IMR-90 (cell line): ENCODE results near the gene ARSJ. TPM values are rescaled to one million over a fixed set of nuclear protein-coding genes. Genes with fewer than 3 reads are reported as not detected.
A peak's percentile ranks its signal among the peaks of the same experiment; 100 is the strongest.

ENCODE experiments used
- ATAC-seq: fragments of 200-7000 bp; cut with Tn5 transposase; 2 replicates; pipeline ENCODE4 v1.9.1; 2020; ENCODE audit warnings: low read depth, mild to moderate bottlenecking, moderate library complexity
- BruUV-seq: library from RNA; stranded (reverse); fragments of 400-500 nt; replicated peaks from 2 replicates; lab custom pipeline; 2021; lab: Mats Ljungman, UMichigan
- CTCF ChIA-PET: fragments of 300-600 bp; formaldehyde crosslinking; extraction: SDS; loops from one replicate; lab custom pipeline; 2021; ENCODE audit warnings: antibody characterized with exemption; lab: Yijun Ruan, JAX
- POLR2A ChIA-PET: fragments of 300-600 bp; sonication (Branson Sonifier 250); formaldehyde crosslinking; loops from one replicate; lab custom pipeline; 2022; ENCODE audit warnings: antibody characterized with exemption; ENCODE audit not compliant: unreplicated experiment; lab: Charles Lee
- DNase-seq: peaks from one replicate; pipeline ENCODE4 v3.0.0; 2013
- H2AFZ ChIP-seq: replicated peaks from 2 replicates; pipeline ENCODE3; 2013; ENCODE audit warnings: low read length, mild to moderate bottlenecking; ENCODE audit not compliant: poor library complexity
- H2AK5ac ChIP-seq: 2 replicates; pipeline ENCODE4 v1.6.1; 2013; ENCODE audit warnings: low read depth, low read length, inconsistent platforms
- H2AK9ac ChIP-seq: replicated peaks from 2 replicates; pipeline ENCODE3; 2013; ENCODE audit warnings: mild to moderate bottlenecking, low read depth, low read length, moderate library complexity; ENCODE audit not compliant: poor library complexity
- H2BK120ac ChIP-seq: 2 replicates; pipeline ENCODE4 v1.6.1; 2013; ENCODE audit warnings: low read depth, low read length, inconsistent platforms
- H2BK15ac ChIP-seq: 3 replicates; pipeline ENCODE4 v1.6.1; 2013; ENCODE audit warnings: low read depth, low read length, inconsistent platforms
- H2BK20ac ChIP-seq: 2 replicates; pipeline ENCODE4 v1.6.1; 2013; ENCODE audit warnings: low read depth, mild to moderate bottlenecking, inconsistent platforms, low read length, moderate library complexity
- H2BK5ac ChIP-seq: 2 replicates; pipeline ENCODE4 v1.6.1; 2013; ENCODE audit warnings: mild to moderate bottlenecking, low read depth, low read length, inconsistent platforms; ENCODE audit not compliant: poor library complexity, severe bottlenecking
- H3K14ac ChIP-seq: replicated peaks from 2 replicates; pipeline ENCODE4 v1.6.1; 2013; ENCODE audit warnings: low read depth, low read length, inconsistent platforms
- H3K18ac ChIP-seq: 2 replicates; pipeline ENCODE4 v1.6.1; 2013; ENCODE audit warnings: low read depth, low read length, control low read depth
- H3K23ac ChIP-seq: 2 replicates; pipeline ENCODE4 v1.6.1; 2013; ENCODE audit warnings: low read depth, low read length, inconsistent platforms
- H3K27ac ChIP-seq: 2 replicates; pipeline ENCODE4 v1.5.1; 2013; ENCODE audit warnings: mild to moderate bottlenecking, control low read depth, low read length; ENCODE audit not compliant: insufficient read depth
- H3K27me3 ChIP-seq: 2 replicates; pipeline ENCODE4 v1.6.1; 2013; ENCODE audit warnings: low read length; ENCODE audit not compliant: control insufficient read depth, insufficient read depth
- H3K36me3 ChIP-seq: 2 replicates; pipeline ENCODE4 v1.6.1; 2013; ENCODE audit warnings: low read length, mixed read lengths; ENCODE audit not compliant: control insufficient read depth, insufficient read depth
- H3K4ac ChIP-seq: 2 replicates; pipeline ENCODE4 v1.6.1; 2013; ENCODE audit warnings: low read depth, low read length, inconsistent platforms
- H3K4me1 ChIP-seq: 2 replicates; pipeline ENCODE4 v1.6.1; 2013; ENCODE audit warnings: low read length, mixed read lengths; ENCODE audit not compliant: control insufficient read depth, insufficient read depth
- H3K4me2 ChIP-seq: 2 replicates; pipeline ENCODE4 v1.6.1; 2013; ENCODE audit warnings: low read depth, mild to moderate bottlenecking, control low read depth, low read length, moderate library complexity
- H3K4me3 ChIP-seq: 2 replicates; pipeline ENCODE4 v1.5.1; 2013; ENCODE audit warnings: low read depth, mild to moderate bottlenecking, control low read depth, low read length, moderate library complexity; ENCODE audit not compliant: insufficient read depth
- H3K56ac ChIP-seq: 2 replicates; pipeline ENCODE4 v1.6.1; 2013; ENCODE audit warnings: low read length, inconsistent platforms; ENCODE audit not compliant: insufficient read depth; ENCODE audit errors: extremely low read depth
- H3K79me1 ChIP-seq, 2 experiments: 2 replicates each; pipeline ENCODE4 v1.6.1; 2013; ENCODE audit warnings: low read length in 2 of 2, inconsistent platforms in 1 of 2, low read depth in 1 of 2
- H3K9ac ChIP-seq: 2 replicates; pipeline ENCODE4 v1.6.1; 2013; ENCODE audit warnings: low read depth, low read length, control low read depth
- H3K9me1 ChIP-seq: 2 replicates; pipeline ENCODE4 v1.6.1; 2013; ENCODE audit warnings: low read length, inconsistent platforms; ENCODE audit not compliant: insufficient read depth
- H3K9me3 ChIP-seq: 2 replicates; pipeline ENCODE4 v1.6.1; 2013; ENCODE audit warnings: low read length; ENCODE audit not compliant: control insufficient read depth, insufficient read depth
- H4K20me1 ChIP-seq: 2 replicates; pipeline ENCODE4 v1.6.1; 2013; ENCODE audit warnings: low read length, inconsistent platforms; ENCODE audit not compliant: insufficient read depth
- H4K5ac ChIP-seq: 2 replicates; pipeline ENCODE4 v1.6.1; 2013; ENCODE audit warnings: mild to moderate bottlenecking, low read depth, low read length, control low read depth
- H4K8ac ChIP-seq, 2 experiments: 2 replicates each; pipeline ENCODE4 v1.6.1; 2013; ENCODE audit warnings: low read depth in 2 of 2, low read length in 2 of 2, control low read depth in 1 of 2, inconsistent platforms in 1 of 2
- H4K91ac ChIP-seq: 2 replicates; pipeline ENCODE4 v1.6.1; 2013; ENCODE audit warnings: low read depth, low read length, inconsistent platforms; ENCODE audit not compliant: insufficient read depth
- BHLHE40 ChIP-seq: fragments of 150-350 bp; IDR thresholded peaks from 2 replicates; pipeline ENCODE4 v1.6.1; 2016; ENCODE audit warnings: mild to moderate bottlenecking, low read depth, low read length
- CHD1 ChIP-seq: IDR thresholded peaks from 2 replicates; pipeline ENCODE4 v1.6.1; 2012; ENCODE audit warnings: low read depth, low read length, improper control_type of control experiment
- CTCF ChIP-seq: conservative IDR thresholded peaks from 2 replicates; pipeline ENCODE4 v1.5.1; 2012; ENCODE audit warnings: mild to moderate bottlenecking, low read depth, low read length, improper control_type of control experiment
- MAFK ChIP-seq: IDR thresholded peaks from 2 replicates; pipeline ENCODE4 v1.6.1; 2012; ENCODE audit warnings: low read depth, low read length, improper control_type of control experiment
- MAZ ChIP-seq: IDR thresholded peaks from 2 replicates; pipeline ENCODE4 v1.6.1; 2012; ENCODE audit warnings: low read depth, mild to moderate bottlenecking, low read length, improper control_type of control experiment, moderate library complexity, borderline replicate concordance
- MXI1 ChIP-seq: IDR thresholded peaks from 2 replicates; pipeline ENCODE4 v1.6.1; 2012; ENCODE audit warnings: low read depth, mild to moderate bottlenecking, low read length, moderate library complexity, borderline replicate concordance
- NFE2L2 ChIP-seq: fragments of 150-350 bp; IDR thresholded peaks from 2 replicates; pipeline ENCODE4 v1.6.1; 2016; ENCODE audit warnings: low read depth, mild to moderate bottlenecking, low read length
- POLR2A ChIP-seq: IDR thresholded peaks from 2 replicates; pipeline ENCODE4 v1.6.1; 2012; ENCODE audit warnings: mild to moderate bottlenecking, low read depth, low read length
- RCOR1 ChIP-seq: IDR thresholded peaks from 2 replicates; pipeline ENCODE4 v1.6.1; 2012; ENCODE audit warnings: mild to moderate bottlenecking, low read length, improper control_type of control experiment; ENCODE audit not compliant: insufficient replicate concordance
- RFX5 ChIP-seq: IDR thresholded peaks from 2 replicates; pipeline ENCODE4 v1.8.0; 2012; ENCODE audit warnings: low read depth, mild to moderate bottlenecking, low read length, moderate library complexity
- SMC3 ChIP-seq: fragments of 150-350 bp; IDR thresholded peaks from 2 replicates; pipeline ENCODE4 v1.6.1; 2016; ENCODE audit warnings: low read depth, mild to moderate bottlenecking, antibody characterized with exemption, low read length, moderate library complexity
- WGBS, 2 experiments: methylation state at CpG; one replicate each; pipeline versions ENCODE4 v1.1.5 to v1.1.7; 2013; ENCODE audit warnings: missing lambda C conversion rate in 2 of 2; ENCODE audit not compliant: insufficient read length in 1 of 2; ENCODE audit errors: extremely low coverage in 2 of 2; 5-methylcytosine and 5-hydroxymethylcytosine counted together
- dilution Hi-C: fragments of 300-500 bp; cut with HindIII; formaldehyde crosslinking; loops from one replicate; pipeline ENCODE4 v1.14.3; 2018; ENCODE audit warnings: low sequenced_read_pairs; ENCODE audit not compliant: unreplicated experiment
- in situ Hi-C: fragments of 300-500 bp; cut with MboI; formaldehyde crosslinking; loops from 3 replicates; pipeline ENCODE4 v1.14.3; 2019; ENCODE audit warnings: low sequenced_read_pairs, inconsistent platforms, mixed read lengths
- intact Hi-C: fragments of 100-400 bp; cut with micrococcal nuclease; formaldehyde crosslinking; loops from 2 replicates; pipeline ENCODE4 v1.10.0; 2022
- polyA plus RNA-seq, 3 experiments: library from polyadenylated mRNA; depleted of rRNA; stranded (reverse); fragments of >200 nt; gene quantifications; 2 replicates each; pipeline ENCODE4 v1.2.3, GENCODE V29; 2012; ENCODE audit warnings: low replicate concordance in 1 of 3
- total RNA-seq: library from RNA; depleted of rRNA; stranded (reverse); fragments of >200 nt; gene quantifications from 2 replicates; pipeline ENCODE4 v1.2.3, GENCODE V29; 2012
- TF ChIP-seq, protein P1 (sequence below): fragments of 150-350 bp; IDR thresholded peaks from 2 replicates; pipeline ENCODE4 v1.6.1; 2017; ENCODE audit warnings: mild to moderate bottlenecking, antibody characterized with exemption, low read length, low read depth
- TF ChIP-seq, protein P2 (sequence below): fragments of 150-350 bp; IDR thresholded peaks from 2 replicates; pipeline ENCODE4 v1.6.1; 2016; ENCODE audit warnings: low read depth, mild to moderate bottlenecking, low read length, moderate library complexity, borderline replicate concordance

Gene ARSJ
- total and polyA plus RNA-seq, 2 of the 4 experiments (the other 2 are of a cell fraction): 47.7 to 143 TPM

DNA sequence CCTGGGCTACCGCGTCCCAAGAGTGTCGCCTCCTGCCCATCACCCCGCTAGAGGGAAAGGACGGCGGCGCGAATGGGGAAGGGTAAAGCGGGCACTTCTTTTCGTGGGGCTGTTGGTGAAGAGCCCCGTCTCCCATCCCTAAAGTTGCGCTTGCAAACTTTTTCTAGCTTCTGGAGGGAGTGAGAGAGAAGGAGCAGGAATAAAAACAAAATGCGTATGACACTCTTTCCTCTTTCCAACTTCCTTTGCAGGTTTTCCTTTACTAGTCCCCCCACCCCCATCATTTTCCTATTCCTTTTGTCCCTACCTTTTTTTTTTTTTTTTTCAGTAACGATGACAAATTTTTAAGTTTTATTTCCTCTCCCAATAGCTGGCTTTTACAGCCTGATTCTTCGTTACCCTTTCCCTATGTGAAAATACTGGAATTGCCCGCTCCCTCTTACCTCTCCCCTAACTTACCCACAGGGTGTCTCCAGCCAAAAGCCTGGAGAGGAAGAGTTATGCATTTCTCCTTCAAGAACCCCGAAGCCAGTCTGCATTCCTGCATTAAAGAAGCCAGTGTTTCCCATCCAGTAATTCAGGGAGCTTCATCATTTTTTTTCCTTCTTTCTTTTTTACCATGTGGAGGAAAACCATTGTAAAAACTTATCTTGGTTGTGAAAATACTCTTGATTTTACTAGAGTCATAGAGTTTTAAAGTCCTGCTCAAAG is 613 bp upstream of the ARSJ start:
- H2BK20ac ChIP-seq: peak overlapping the region; percentile 54
- no peaks in the 10 kb centered on the region for H3K36me3 ChIP-seq
- peak overlapping the region; percentile 71 to 94 for H4K8ac ChIP-seq
- peak overlapping the region; percentile 17; the same call in 1 of the 3 replicates for H2BK15ac ChIP-seq
- peak overlapping the region; percentile 96 for H4K91ac ChIP-seq
- peak overlapping the region; percentile 96 for H3K4ac ChIP-seq
- peak overlapping the region; percentile 99 for H3K9ac ChIP-seq
- H2BK120ac ChIP-seq: peak overlapping the region; percentile 92
- H3K27me3 ChIP-seq: no peaks in the 10 kb centered on the region
- H3K4me3 ChIP-seq: peak overlapping the region; percentile 73
- POLR2A ChIA-PET: interaction anchor here (0.5 to 1.2 kb wide), 9 partner anchors 8 to 1338 kb away, joined by 3 to 13 read pairs (median 4); no protein-coding TSS in a partner anchor
- H3K56ac ChIP-seq: peak overlapping the region; percentile 96
- peak overlapping the region; percentile 89 for H3K18ac ChIP-seq
- H4K5ac ChIP-seq: peak overlapping the region; percentile 85
- peaks cover 5 to 12% of the 10 kb centered on the region in 2 experiments; a peak in 3 of 4 replicates for H3K79me1 ChIP-seq
- no CpG with 5 or more reads among the region's 17 CpGs for WGBS, 2 experiments
- H3K4me1 ChIP-seq: peaks cover 8% of the 10 kb centered on the region
- peak overlapping the region; percentile 92 for H2AFZ ChIP-seq
- no peaks in the 10 kb centered on the region; the same call in 1 of the 2 replicates for H4K20me1 ChIP-seq
- peak overlapping the region; percentile 96 for H2AK9ac ChIP-seq
- peak overlapping the region; percentile 99; the same call in 1 of the 2 replicates for H3K23ac ChIP-seq
- dilution Hi-C loops: no loop called here
- peak; percentile 28; the same call in 1 of the 2 replicates for ATAC-seq
- no peaks in the 10 kb centered on the region for H3K9me3 ChIP-seq
- H2BK5ac ChIP-seq: peak overlapping the region; percentile 96
- H3K27ac ChIP-seq: peak overlapping the region; percentile 98
- peaks cover 4% of the 10 kb centered on the region; the same call in 1 of the 2 replicates for H3K9me1 ChIP-seq
- in situ Hi-C loops: loop anchor here (5.0 kb wide), 1 partner anchor 402 kb away; no protein-coding TSS in a partner anchor
- H3K14ac ChIP-seq: peak overlapping the region; percentile 98
- TSS peak; percentile 89 for BruUV-seq
- CTCF ChIA-PET: interaction anchor here (0.7 to 1.0 kb wide), 3 partner anchors 27 to 399 kb away, joined by 3 to 6 read pairs (median 3); no protein-coding TSS in a partner anchor
- H3K4me2 ChIP-seq: peak overlapping the region; percentile 78
- intact Hi-C loops: loop anchor here (1.0 to 5.0 kb wide), 6 partner anchors 63 to 588 kb away; no protein-coding TSS in a partner anchor
- peak; percentile 44 for DNase-seq
- 0 out of 2 replicates have a peak overlapping the region, but pooled peaks have one; percentile 1 for H2AK5ac ChIP-seq
- TF ChIP-seq CTCF: no peak
- no peak for TF ChIP-seq RFX5
- TF ChIP-seq SMC3: no peak
- no peak for TF ChIP-seq CHD1
- no peak for TF ChIP-seq BHLHE40
- no peak; the same call in 1 of the 2 replicates for TF ChIP-seq MAZ
- no peak for TF ChIP-seq POLR2A
- TF ChIP-seq RCOR1: no peak
- TF ChIP-seq, protein P1, sequence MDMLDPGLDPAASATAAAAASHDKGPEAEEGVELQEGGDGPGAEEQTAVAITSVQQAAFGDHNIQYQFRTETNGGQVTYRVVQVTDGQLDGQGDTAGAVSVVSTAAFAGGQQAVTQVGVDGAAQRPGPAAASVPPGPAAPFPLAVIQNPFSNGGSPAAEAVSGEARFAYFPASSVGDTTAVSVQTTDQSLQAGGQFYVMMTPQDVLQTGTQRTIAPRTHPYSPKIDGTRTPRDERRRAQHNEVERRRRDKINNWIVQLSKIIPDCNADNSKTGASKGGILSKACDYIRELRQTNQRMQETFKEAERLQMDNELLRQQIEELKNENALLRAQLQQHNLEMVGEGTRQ: no peak
- no peak for TF ChIP-seq MAFK
- TF ChIP-seq MXI1: no peak
- TF ChIP-seq, protein P2, sequence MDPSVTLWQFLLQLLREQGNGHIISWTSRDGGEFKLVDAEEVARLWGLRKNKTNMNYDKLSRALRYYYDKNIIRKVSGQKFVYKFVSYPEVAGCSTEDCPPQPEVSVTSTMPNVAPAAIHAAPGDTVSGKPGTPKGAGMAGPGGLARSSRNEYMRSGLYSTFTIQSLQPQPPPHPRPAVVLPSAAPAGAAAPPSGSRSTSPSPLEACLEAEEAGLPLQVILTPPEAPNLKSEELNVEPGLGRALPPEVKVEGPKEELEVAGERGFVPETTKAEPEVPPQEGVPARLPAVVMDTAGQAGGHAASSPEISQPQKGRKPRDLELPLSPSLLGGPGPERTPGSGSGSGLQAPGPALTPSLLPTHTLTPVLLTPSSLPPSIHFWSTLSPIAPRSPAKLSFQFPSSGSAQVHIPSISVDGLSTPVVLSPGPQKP: no peak
- no peak for TF ChIP-seq NFE2L2
